Erythroblast (primary cell): ENCODE data around the gene PPME1.

ENCODE experiments used
- GATA1 ChIP-seq: IDR thresholded peaks from 2 replicates; pipeline ENCODE4 v1.6.1; 2011; ENCODE audit warnings: low read depth, mild to moderate bottlenecking, control low read depth, low read length, moderate library complexity
- POLR2A ChIP-seq: IDR thresholded peaks from 2 replicates; pipeline ENCODE4 v1.6.1; 2011; ENCODE audit warnings: mild to moderate bottlenecking, low read length

DNA sequence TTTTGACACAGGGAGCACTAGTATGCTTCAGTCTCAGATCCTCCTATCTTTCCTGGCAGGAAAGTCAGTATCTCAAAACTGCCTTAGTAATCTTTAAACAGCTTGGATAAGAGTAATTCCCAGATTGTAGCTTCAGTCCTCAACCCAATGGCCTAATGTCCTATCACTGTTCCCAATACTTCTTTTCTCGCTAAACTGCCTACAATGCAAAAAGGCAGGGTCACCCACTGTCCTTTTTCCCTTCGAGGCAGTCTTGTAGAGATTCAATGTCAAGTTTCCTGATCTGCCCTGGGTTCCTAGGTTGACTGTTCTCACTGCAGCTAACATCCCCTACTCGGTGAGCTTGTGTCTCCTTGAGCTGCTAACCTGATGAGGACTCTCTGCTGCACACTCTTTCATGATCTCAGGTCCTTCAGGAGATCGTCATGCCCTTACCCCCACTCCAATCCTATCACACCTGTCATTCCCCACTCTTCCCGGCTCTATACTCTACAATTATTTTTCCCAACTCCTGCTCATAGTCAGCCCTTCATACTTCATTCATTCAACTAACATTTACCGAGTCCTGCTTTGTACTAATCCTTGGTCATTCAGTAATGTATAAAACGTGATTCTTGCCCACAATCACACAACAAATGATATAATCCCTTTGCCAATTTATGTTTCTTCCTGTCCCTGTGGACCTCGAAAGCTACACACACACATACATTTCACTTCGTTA lies 1.2 kb upstream of the PPME1 start:
- TF ChIP-seq POLR2A (no peak), GATA1 (no peak)
